Activated T-cell treated with anti-CD3 and anti-CD28 coated beads, Interleukin-2, amount 50 U/mL, for 24 hours (primary cell): Measurements from ENCODE around the gene KCTD2.
"Not testable (repeated sequence)": the region's sequence is repeated elsewhere in the genome, so short reads cannot be mapped to it uniquely, and the experiment has no call there.

Experiments
- DNase-seq: peaks from one replicate; pipeline ENCODE4 v3.0.0-alpha.2; 2020
- H3K27ac Mint-ChIP-seq: 2 replicates; pipeline ENCODE4 v1.8.0; 2020; ENCODE audit warnings: mild to moderate bottlenecking, mixed read lengths
- H3K27me3 Mint-ChIP-seq: 2 replicates; pipeline ENCODE4 v1.8.0; 2020; ENCODE audit warnings: mixed read lengths
- H3K36me3 Mint-ChIP-seq: 2 replicates; pipeline ENCODE4 v1.8.0; 2020; ENCODE audit warnings: low read depth, mixed read lengths
- H3K4me1 Mint-ChIP-seq: 2 replicates; pipeline ENCODE4 v1.8.0; 2020; ENCODE audit warnings: low read depth, mixed read lengths
- H3K4me3 Mint-ChIP-seq: 2 replicates; pipeline ENCODE4 v1.8.0; 2020; ENCODE audit warnings: mild to moderate bottlenecking, moderate library complexity, mixed read lengths
- H3K9me3 Mint-ChIP-seq: 2 replicates; pipeline ENCODE4 v1.8.0; 2020; ENCODE audit warnings: mixed read lengths

The KCTD2 gene

DNA sequence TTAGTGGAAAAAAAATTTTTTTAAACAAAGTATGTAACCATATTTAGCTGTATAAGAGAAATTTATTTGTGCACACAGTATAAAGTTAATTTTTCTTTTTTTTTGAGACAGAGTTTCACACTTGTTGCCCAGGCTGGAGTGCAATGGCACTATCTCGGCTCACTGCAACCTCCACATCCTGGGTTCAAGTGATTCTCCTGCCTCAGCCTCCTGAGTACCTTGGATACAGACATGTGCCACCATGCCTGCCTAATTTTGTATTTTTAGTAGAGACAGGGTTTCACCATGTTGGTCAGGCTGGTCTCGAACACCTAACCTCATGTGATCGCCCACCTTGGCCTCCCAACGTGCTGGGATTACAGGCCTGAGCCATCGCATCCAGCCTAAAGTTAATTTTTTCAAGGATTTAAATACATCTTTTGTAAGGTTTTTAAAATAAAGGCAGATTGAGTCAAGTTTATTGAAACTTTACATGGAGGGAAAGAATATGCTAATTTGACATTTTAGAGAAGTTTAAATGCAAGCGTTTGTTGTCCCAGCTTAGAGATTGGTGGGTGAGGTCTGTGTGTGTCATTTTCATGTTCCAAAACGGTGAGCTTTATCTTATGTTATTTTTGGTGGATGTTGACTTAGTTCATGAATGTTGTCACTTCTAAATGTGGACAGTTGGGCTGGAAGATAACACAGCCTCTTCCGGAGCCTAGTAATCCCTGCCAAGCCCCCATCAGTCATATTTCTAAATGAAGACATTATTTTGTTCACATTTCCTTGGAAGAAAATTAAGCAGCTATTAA is 24.6 kb downstream of the KCTD2 start:
- peaks cover 12% of the 10 kb centered on the region for H3K4me1 Mint-ChIP-seq
- H3K27ac Mint-ChIP-seq, H3K27me3 Mint-ChIP-seq, H3K9me3 Mint-ChIP-seq, H3K36me3 Mint-ChIP-seq, DNase-seq, H3K4me3 Mint-ChIP-seq: not testable (repeated sequence)

DNA sequence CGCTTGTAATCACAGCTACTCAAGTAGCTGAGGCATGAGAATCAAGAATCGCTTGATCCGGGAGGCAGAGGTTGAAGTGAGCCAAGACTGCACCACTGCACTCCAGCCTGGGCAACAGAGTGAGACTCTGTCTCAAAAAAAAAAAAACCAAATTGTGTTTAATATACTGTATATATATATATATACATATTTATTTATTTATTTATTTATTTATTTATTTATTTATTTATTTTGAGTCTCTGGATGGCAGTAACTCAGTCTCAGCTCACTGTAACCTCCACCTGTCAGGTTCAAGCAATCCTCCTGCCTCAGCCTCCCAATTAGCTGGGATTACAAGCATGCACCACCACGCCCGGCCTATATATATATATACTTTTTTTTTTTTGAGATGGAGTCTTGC is 25.9 kb downstream of the KCTD2 start:
- not testable (repeated sequence) for H3K27me3 Mint-ChIP-seq, H3K27ac Mint-ChIP-seq

DNA sequence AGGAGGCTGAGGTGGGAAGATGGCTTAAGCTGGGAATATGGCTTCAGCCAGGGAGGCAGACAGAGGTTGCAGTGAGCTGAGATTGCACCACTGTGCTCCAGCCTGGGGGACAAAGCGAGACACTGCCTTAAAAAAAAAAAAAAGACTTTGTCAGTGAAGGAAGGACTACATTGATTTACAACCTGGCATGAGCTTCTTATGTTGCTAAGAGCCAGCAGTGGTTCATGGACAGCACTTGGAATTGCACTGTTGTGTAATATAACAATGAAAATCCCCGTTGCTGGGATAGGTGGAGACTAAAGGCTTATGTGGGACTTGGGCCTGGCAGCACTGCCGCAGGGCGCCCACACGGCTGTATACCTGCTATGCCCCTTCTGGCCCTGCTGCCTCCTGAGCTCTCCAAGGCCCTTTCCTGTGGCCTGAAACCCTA is 26.6 kb downstream of the KCTD2 start:
- Mint-ChIP-seq H3K4me1 (peaks cover 18% of the 10 kb centered on the region), H3K9me3 (no peaks in the 10 kb centered on the region), H3K27ac (no peak overlapping the region), H3K27me3 (no peaks in the 10 kb centered on the region), H3K36me3 (no peaks in the 10 kb centered on the region), H3K4me3 (no peak overlapping the region)
- DNase-seq = no peak

More for the DNA sequence above, 25.9 kb downstream of the KCTD2 start:
- H3K36me3 Mint-ChIP-seq, H3K9me3 Mint-ChIP-seq, DNase-seq, H3K4me3 Mint-ChIP-seq: not testable (repeated sequence)
- H3K4me1 Mint-ChIP-seq = peaks cover 13% of the 10 kb centered on the region

DNA sequence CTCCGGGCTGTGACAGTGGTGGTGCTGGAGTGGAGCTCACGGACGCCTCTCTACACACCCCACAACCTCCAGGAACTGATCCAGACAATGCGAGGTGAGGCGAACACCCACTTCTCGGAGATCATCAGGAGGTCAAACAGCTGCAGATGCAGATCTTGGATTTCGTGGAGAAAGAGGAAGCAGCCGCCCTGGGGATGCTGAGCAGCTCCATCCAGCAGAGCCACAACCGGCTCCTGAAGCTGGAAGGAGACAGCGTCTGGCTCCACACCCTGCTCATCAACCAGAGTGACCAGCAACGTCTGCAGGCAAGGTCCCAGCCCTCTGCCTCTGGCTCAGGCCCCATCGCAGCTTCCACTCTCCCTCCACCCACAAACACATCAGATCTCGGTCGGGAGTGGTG is 27.5 kb downstream of the KCTD2 start:
- Mint-ChIP-seq H3K9me3 (no peaks in the 10 kb centered on the region), H3K27ac (no peak overlapping the region), H3K27me3 (no peaks in the 10 kb centered on the region), H3K36me3 (no peaks in the 10 kb centered on the region), H3K4me1 (peaks cover 24% of the 10 kb centered on the region), H3K4me3 (no peak overlapping the region)
- DNase-seq = no peak

- Mint-ChIP-seq H3K9me3 (no peaks in the 10 kb centered on the region), H3K27ac (no peak overlapping the region), H3K27me3 (no peaks in the 10 kb centered on the region), H3K36me3 (no peaks in the 10 kb centered on the region), H3K4me3 (no peak overlapping the region), H3K4me1 (peaks cover 29% of the 10 kb centered on the region)
- no peak for DNase-seq
Observed at GRCh38 chr17:75075597-75076336, 28.7 kb downstream of the KCTD2 start.

- no peak for DNase-seq
- peak overlapping the region; percentile 75 for H3K27ac Mint-ChIP-seq
- H3K36me3 Mint-ChIP-seq = no peaks in the 10 kb centered on the region
- no peaks in the 10 kb centered on the region for H3K9me3 Mint-ChIP-seq
- peaks cover 29% of the 10 kb centered on the region for H3K4me1 Mint-ChIP-seq
- H3K27me3 Mint-ChIP-seq = no peaks in the 10 kb centered on the region
- peak overlapping the region; percentile 63 for H3K4me3 Mint-ChIP-seq
Observed at GRCh38 chr17:75077072-75077495, 30.1 kb downstream of the KCTD2 start.

GRCh38 chr17:75077496-75078283 is 30.7 kb downstream of the KCTD2 start:
- peaks cover 30% of the 10 kb centered on the region for H3K4me1 Mint-ChIP-seq

DNA sequence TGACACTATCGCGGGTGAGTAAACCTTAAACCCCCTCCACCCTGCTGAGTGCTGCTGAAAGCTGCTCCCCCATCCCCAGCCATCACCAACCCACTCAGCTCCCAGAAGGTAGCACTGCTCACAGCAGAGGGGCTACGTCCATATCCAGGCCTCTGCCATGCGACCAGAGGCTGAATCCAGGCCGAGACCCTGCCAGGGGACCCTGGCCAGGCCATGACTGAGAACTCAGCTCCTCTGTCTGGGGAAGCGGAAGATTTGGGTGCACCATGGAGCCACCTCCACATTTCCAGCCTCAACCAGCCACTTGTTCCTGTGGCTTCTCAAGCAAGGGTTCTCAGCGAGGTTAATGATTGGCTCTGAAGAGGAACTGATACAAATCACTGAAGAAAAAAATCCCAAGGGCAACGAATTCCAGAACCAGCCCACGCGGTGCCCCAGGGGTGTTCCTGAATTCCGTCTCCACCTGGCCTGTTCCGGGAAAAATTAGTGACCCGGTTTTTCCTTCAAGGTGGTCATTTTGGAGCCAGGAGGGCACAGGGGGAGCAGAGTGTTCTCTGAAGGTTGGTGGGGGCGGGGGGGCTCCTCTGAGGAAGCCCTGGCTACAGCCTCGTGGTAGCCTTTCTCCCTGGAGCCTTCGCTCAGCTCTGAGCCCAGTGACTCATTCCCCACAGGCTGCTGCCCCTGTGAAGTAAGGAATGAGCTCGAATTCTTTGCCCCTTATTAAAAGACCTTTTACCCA is 31.4 kb downstream of the KCTD2 start:
- H3K4me3 Mint-ChIP-seq = peak overlapping the region; percentile 63
- H3K27ac Mint-ChIP-seq = peak overlapping the region; percentile 75
- no peaks in the 10 kb centered on the region for H3K9me3 Mint-ChIP-seq
- DNase-seq = no peak
- no peaks in the 10 kb centered on the region for H3K27me3 Mint-ChIP-seq
- H3K36me3 Mint-ChIP-seq = no peaks in the 10 kb centered on the region
- H3K4me1 Mint-ChIP-seq = peaks cover 31% of the 10 kb centered on the region

More at GRCh38 chr17:75077496-75078283, 30.7 kb downstream of the KCTD2 start:
- H3K4me3 Mint-ChIP-seq = peak overlapping the region; percentile 63
- no peaks in the 10 kb centered on the region for H3K27me3 Mint-ChIP-seq
- H3K36me3 Mint-ChIP-seq = no peaks in the 10 kb centered on the region
- H3K9me3 Mint-ChIP-seq = no peaks in the 10 kb centered on the region
- peak overlapping the region; percentile 75 for H3K27ac Mint-ChIP-seq
- peak; percentile 76 for DNase-seq

- H3K9me3 Mint-ChIP-seq = no peaks in the 10 kb centered on the region
- peaks cover 35% of the 10 kb centered on the region for H3K4me1 Mint-ChIP-seq
- DNase-seq = no peak
- no peaks in the 10 kb centered on the region for H3K36me3 Mint-ChIP-seq
- H3K27ac Mint-ChIP-seq = no peak overlapping the region
- no peak overlapping the region for H3K4me3 Mint-ChIP-seq
- no peaks in the 10 kb centered on the region for H3K27me3 Mint-ChIP-seq
Observed at GRCh38 chr17:75079023-75079373, 32.0 kb downstream of the KCTD2 start.

DNA sequence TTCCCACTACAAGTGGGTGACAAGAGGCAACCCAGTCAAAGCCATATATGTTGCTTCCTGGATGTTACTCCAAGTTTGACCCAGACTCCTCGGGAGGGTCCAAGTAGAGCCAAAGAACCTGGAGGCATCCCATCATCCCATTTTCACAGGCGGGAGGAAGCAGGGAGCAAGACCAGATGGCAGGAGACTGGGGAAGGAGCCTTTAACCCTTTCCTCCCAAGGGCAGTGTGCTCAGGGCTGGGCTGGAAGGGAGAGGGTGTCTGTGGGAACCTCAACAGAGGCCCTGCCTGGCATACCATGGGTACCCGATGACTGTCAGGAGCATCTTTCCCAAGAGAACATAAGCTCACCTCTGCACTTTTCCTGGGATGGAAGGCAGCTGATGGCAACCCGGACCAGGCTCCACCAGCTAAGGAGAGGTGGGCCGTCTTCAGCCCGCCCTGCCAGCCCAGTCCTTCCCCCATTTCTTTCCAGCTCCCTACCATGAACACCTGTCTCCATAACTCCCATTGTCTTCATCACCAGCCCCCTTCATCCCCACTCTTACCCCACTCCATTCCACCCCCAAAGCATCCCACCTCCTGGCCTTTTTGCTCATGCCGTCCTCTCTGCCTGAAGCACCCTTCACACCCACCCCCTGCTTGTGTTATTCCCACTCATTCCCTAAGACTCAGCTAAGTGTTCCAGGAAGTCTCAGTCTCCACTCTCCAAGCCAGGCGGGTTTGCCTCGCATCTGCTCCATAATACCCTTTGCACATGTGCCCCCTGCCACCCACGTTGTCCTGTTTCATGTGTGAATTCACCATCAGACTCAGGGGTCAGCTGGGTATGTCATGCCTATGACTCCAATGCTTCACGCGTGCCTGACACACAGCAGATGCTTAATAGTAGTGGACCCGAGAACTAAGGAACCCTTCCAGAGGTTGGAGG is 34.9 kb downstream of the KCTD2 start:
- DNase-seq = no peak
- Mint-ChIP-seq H3K4me3 (no peak overlapping the region), H3K4me1 (peaks cover 44% of the 10 kb centered on the region), H3K27me3 (no peaks in the 10 kb centered on the region), H3K36me3 (no peaks in the 10 kb centered on the region), H3K9me3 (no peaks in the 10 kb centered on the region), H3K27ac (no peak overlapping the region)

GRCh38 chr17:75082683-75083082 is 35.7 kb downstream of the KCTD2 start:
- DNase-seq = no peak
- H3K4me1 Mint-ChIP-seq = peaks cover 46% of the 10 kb centered on the region
- no peaks in the 10 kb centered on the region for H3K36me3 Mint-ChIP-seq
- no peaks in the 10 kb centered on the region for H3K27me3 Mint-ChIP-seq
- H3K27ac Mint-ChIP-seq = no peak overlapping the region
- no peak overlapping the region for H3K4me3 Mint-ChIP-seq
- no peaks in the 10 kb centered on the region for H3K9me3 Mint-ChIP-seq

GRCh38 chr17:75084039-75084660 is 37.1 kb downstream of the KCTD2 start:
- Mint-ChIP-seq H3K4me3 (no peak overlapping the region), H3K36me3 (no peaks in the 10 kb centered on the region), H3K27me3 (no peaks in the 10 kb centered on the region), H3K4me1 (peaks cover 43% of the 10 kb centered on the region), H3K27ac (no peak overlapping the region), H3K9me3 (no peaks in the 10 kb centered on the region)
- no peak for DNase-seq
